ENCODE measurements around the gene APBA2.

APBA2 gene

DNA sequence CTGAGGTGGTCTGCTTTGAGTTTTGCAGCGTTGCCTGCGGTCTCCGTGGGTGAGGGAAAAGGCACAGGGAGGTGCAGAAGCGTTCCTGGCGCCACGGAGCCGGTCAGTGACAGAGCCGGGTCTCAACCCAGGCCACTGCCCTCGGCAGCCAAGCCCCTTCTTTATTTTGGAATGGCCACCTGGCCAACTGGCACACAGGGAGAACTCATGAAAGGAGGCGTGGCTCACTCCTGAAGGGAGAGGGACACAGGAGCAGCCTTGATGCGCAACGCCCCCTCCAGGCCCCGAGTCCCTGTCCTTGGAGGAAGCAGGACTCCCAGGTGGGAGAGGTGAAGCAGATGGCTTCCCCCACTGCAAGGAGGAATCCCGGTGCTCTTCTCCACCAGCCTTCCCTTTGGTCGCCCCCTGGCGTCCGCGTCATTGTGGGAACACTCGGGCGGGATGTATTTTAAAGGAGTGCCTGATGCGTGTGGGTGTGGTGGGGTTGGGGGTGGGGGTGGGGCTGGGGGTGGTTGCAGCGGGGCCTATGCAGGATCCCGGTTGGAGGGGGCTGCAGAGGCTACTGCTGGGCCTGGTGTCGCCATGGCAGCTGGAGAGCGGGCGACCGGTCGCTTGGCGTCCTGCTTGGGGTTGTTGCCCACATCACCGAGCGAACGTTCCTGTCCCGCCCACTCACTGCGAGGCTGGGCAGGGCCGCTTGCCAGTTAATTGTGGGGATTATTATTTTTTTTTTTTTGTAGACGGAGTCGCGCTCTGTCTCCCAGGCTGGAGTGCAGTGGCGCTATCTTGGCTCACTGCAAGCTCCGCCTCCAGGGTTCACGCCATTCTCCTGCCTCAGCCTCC, 32.6 kb downstream of the APBA2 start:
- Histone ChIP-seq H3K27ac (ENCODE audit: low read length) (no peak overlapping the region), H2AFZ (ENCODE audit: low read length) (no peak overlapping the region), H4K20me1 (ENCODE audit: insufficient read depth, low read length) (no peaks in the 10 kb centered on the region), H3K4me1 (ENCODE audit: low read length) (peaks cover 36% of the 10 kb centered on the region), H3K9me3 (replicated peaks; ENCODE audit: insufficient read depth, low read length) (no peaks in the 10 kb centered on the region), H3K36me3 (replicated peaks; ENCODE audit: insufficient read depth, low read length) (no peaks in the 10 kb centered on the region), H3F3A (ENCODE audit: insufficient read depth, low read length) (peaks cover 14% of the 10 kb centered on the region; the same call in 1 of the 2 replicates), H3K27me3 (replicated peaks; ENCODE audit: insufficient read depth, low read length) (no peaks in the 10 kb centered on the region), H3K4me3 (ENCODE audit: low read length) (no peak overlapping the region), H3K9me2 (replicated peaks; ENCODE audit: insufficient read depth, low read length) (no peaks in the 10 kb centered on the region), H3K4me2 (ENCODE audit: low read depth, low read length) (no peak overlapping the region), H3K79me2 (ENCODE audit: low read length) (peaks cover 14% of the 10 kb centered on the region), H3K9ac (ENCODE audit: low read length) (no peak overlapping the region)
- TF ChIP-seq EZH2phosphoT487 (IDR thresholded peaks at IDR 0.05; ENCODE audit: low read length) (no peak), EZH2 (optimal IDR thresholded peaks at IDR 0.05; ENCODE audit: low read depth, low read length) (no peak)
- TF ChIP-seq, protein P1, sequence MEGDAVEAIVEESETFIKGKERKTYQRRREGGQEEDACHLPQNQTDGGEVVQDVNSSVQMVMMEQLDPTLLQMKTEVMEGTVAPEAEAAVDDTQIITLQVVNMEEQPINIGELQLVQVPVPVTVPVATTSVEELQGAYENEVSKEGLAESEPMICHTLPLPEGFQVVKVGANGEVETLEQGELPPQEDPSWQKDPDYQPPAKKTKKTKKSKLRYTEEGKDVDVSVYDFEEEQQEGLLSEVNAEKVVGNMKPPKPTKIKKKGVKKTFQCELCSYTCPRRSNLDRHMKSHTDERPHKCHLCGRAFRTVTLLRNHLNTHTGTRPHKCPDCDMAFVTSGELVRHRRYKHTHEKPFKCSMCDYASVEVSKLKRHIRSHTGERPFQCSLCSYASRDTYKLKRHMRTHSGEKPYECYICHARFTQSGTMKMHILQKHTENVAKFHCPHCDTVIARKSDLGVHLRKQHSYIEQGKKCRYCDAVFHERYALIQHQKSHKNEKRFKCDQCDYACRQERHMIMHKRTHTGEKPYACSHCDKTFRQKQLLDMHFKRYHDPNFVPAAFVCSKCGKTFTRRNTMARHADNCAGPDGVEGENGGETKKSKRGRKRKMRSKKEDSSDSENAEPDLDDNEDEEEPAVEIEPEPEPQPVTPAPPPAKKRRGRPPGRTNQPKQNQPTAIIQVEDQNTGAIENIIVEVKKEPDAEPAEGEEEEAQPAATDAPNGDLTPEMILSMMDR (IDR thresholded peaks at IDR 0.05; ENCODE audit: low read length), result no peak
- no peak for DNase-seq

DNA sequence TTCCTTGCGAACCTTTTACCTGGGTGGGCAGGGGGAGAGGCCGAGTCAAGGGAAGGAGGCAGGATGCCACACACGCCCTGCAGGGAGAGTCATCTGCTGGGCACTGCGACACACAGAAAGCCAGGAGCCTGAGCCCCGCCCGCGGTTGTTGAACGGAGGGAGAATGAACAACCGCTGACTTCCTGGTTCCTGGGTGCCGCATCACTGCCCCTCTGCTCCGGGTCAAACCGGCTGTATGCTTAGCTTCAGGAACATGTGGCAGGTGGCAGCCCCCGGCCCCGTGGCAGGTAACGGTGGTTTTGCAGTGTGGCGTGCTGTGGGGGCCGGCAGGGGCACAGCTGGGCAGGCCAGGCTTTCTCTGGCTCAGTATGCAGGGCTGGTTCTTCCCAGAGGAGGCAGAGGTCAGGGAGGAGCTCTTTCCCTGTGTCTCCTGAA, 33.4 kb downstream of the APBA2 start:
- no peak for DNase-seq
- Histone ChIP-seq H2AFZ (ENCODE audit: low read length) (no peak overlapping the region), H4K20me1 (ENCODE audit: insufficient read depth, low read length) (no peaks in the 10 kb centered on the region), H3F3A (ENCODE audit: insufficient read depth, low read length) (peaks cover 18% of the 10 kb centered on the region), H3K79me2 (ENCODE audit: low read length) (peaks cover 14% of the 10 kb centered on the region), H3K9me3 (replicated peaks; ENCODE audit: insufficient read depth, low read length) (no peaks in the 10 kb centered on the region), H3K36me3 (replicated peaks; ENCODE audit: insufficient read depth, low read length) (no peaks in the 10 kb centered on the region), H3K4me3 (ENCODE audit: low read length) (no peak overlapping the region), H3K9ac (ENCODE audit: low read length) (no peak overlapping the region), H3K4me1 (ENCODE audit: low read length) (peaks cover 43% of the 10 kb centered on the region), H3K27ac (ENCODE audit: low read length) (no peak overlapping the region), H3K27me3 (replicated peaks; ENCODE audit: insufficient read depth, low read length) (no peaks in the 10 kb centered on the region), H3K4me2 (ENCODE audit: low read depth, low read length) (no peak overlapping the region), H3K9me2 (replicated peaks; ENCODE audit: insufficient read depth, low read length) (no peaks in the 10 kb centered on the region)
- TF ChIP-seq, protein P1 (IDR thresholded peaks at IDR 0.05; ENCODE audit: low read length), result no peak
- TF ChIP-seq EZH2 (optimal IDR thresholded peaks at IDR 0.05; ENCODE audit: low read depth, low read length) (no peak), EZH2phosphoT487 (IDR thresholded peaks at IDR 0.05; ENCODE audit: low read length) (no peak)

DNA sequence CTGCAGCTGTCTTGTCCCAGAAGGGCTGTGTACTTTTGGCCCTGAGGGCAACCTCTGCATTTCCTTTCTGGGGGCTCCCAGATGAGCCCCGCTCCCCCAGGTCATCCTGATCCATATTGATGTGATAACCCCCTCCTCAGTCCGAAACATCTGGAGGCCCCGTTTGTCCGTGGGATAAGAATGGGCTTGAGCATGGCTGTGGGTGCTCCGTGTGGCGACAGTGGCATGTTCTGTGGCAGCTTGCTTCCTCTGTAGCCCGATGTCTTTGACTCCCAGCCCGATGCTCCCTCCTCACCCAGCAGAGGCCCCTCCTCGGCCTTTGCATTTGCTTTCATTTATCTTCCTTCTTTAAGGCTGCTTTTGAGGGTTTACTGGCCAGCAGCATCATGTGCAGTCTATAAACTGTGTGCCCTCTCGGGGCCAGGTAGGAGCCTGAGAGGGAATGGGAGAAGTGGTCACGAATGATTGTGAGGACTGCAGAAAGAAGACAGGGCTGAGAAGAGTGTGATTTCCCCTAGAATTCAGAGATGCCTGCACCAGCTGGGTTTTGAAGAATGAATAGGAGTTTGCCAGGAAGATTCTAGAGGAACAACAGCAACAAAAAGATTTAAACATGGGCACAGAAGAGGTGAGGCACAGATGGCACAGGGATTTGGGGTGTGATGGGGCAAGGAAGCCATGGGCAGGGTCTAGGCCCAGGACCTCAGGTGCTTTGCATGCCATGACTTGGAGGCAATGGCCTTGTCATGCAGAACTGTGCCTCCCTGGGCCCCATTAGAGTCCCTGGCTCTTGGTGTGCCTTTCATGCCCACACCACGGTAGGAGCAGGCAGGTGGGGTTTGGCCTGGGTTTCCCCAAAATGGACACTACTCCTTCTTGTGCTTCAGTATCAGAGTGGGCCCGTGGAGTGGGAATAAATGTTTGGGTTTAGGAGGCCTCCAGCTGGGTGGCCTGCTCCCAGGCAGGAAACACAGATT, 34.2 kb downstream of the APBA2 start:
- H3K27ac ChIP-seq (ENCODE audit: low read length), result peak overlapping the region; percentile 96; the same call in 1 of the 2 replicates
- H3K4me1 ChIP-seq (ENCODE audit: low read length), result peaks cover 49% of the 10 kb centered on the region
- DNase-seq, result no peak

More for the DNA sequence above, 34.2 kb downstream of the APBA2 start:
- Histone ChIP-seq H3K36me3 (replicated peaks; ENCODE audit: insufficient read depth, low read length) (no peaks in the 10 kb centered on the region), H3F3A (ENCODE audit: insufficient read depth, low read length) (peaks cover 25% of the 10 kb centered on the region), H3K9me2 (replicated peaks; ENCODE audit: insufficient read depth, low read length) (no peaks in the 10 kb centered on the region), H3K9me3 (replicated peaks; ENCODE audit: insufficient read depth, low read length) (no peaks in the 10 kb centered on the region), H2AFZ (ENCODE audit: low read length) (no peak overlapping the region), H3K9ac (ENCODE audit: low read length) (no peak overlapping the region), H3K4me2 (ENCODE audit: low read depth, low read length) (peak overlapping the region; percentile 39; the same call in 1 of the 2 replicates), H4K20me1 (ENCODE audit: insufficient read depth, low read length) (no peaks in the 10 kb centered on the region), H3K27me3 (replicated peaks; ENCODE audit: insufficient read depth, low read length) (no peaks in the 10 kb centered on the region), H3K79me2 (ENCODE audit: low read length) (peaks cover 10% of the 10 kb centered on the region), H3K4me3 (ENCODE audit: low read length) (no peak overlapping the region)
- TF ChIP-seq EZH2 (optimal IDR thresholded peaks at IDR 0.05; ENCODE audit: low read depth, low read length), result no peak
- TF ChIP-seq, protein P1 (IDR thresholded peaks at IDR 0.05; ENCODE audit: low read length), result no peak
- no peak for TF ChIP-seq EZH2phosphoT487 (IDR thresholded peaks at IDR 0.05; ENCODE audit: low read length)

Data from MM.1S (cell line).